SK-N-SH treated with all-trans-retinoic acid at 6 μM for 48 hours (cell line): ENCODE data around the gene SDK1.

Experiments used
- ATAC-seq: fragments of 200-7000 bp; cut with Tn5 transposase; 3 replicates; pipeline ENCODE4 v1.9.1; 2020; ENCODE audit warnings: mild to moderate bottlenecking, moderate library complexity
- ARNTL ChIP-seq: fragments of 450-650 bp; formaldehyde crosslinking; IDR thresholded peaks from 2 replicates; pipeline ENCODE4 v1.5.0; 2020; ENCODE audit warnings: low read depth, mild to moderate bottlenecking, moderate library complexity, borderline replicate concordance
- BACH2 ChIP-seq: fragments of 250-450 bp; sonication (Bioruptor Pico); IDR thresholded peaks from 2 replicates; pipeline ENCODE4 v1.9.0; 2021; ENCODE audit warnings: mild to moderate bottlenecking, borderline replicate concordance
- CREB5 ChIP-seq: fragments of 250-450 bp; sonication (Bioruptor Pico); IDR thresholded peaks from 2 replicates; pipeline ENCODE4 v1.5.1; 2020; ENCODE audit warnings: low read depth, mild to moderate bottlenecking, moderate library complexity
- CSDC2 ChIP-seq: fragments of 250-450 bp; sonication (Bioruptor Pico); IDR thresholded peaks from 2 replicates; pipeline ENCODE4 v1.5.0; 2020; ENCODE audit warnings: mild to moderate bottlenecking, moderate library complexity
- CSRNP3 ChIP-seq: fragments of 250-450 bp; sonication (Bioruptor Pico); IDR thresholded peaks from 2 replicates; pipeline ENCODE4 v1.5.1; 2021; ENCODE audit warnings: mild to moderate bottlenecking, moderate library complexity
- ESRRG ChIP-seq: fragments of 250-450 bp; sonication (Bioruptor Pico); IDR thresholded peaks from 2 replicates; pipeline ENCODE4 v1.6.1; 2021; ENCODE audit warnings: mild to moderate bottlenecking
- GLIS3 ChIP-seq: fragments of 250-450 bp; sonication (Bioruptor Pico); IDR thresholded peaks from 2 replicates; pipeline ENCODE4 v1.5.0; 2020; ENCODE audit warnings: mild to moderate bottlenecking, moderate library complexity
- ISL1 ChIP-seq: fragments of 250-450 bp; sonication (Bioruptor Pico); IDR thresholded peaks from 2 replicates; pipeline ENCODE4 v2.1.2; 2022; ENCODE audit warnings: mild to moderate bottlenecking, moderate library complexity
- OSR1 ChIP-seq: fragments of 250-450 bp; sonication (Bioruptor Pico); IDR thresholded peaks from 2 replicates; pipeline ENCODE4 v1.8.0; 2022; ENCODE audit warnings: moderate library complexity, mild to moderate bottlenecking, inconsistent platforms
- PATZ1 ChIP-seq: fragments of 250-450 bp; sonication (Bioruptor Pico); IDR thresholded peaks from 2 replicates; pipeline ENCODE4 v1.8.0; 2020; ENCODE audit warnings: mild to moderate bottlenecking, moderate library complexity, borderline replicate concordance
- POU6F1 ChIP-seq: fragments of 250-450 bp; sonication (Bioruptor Pico); IDR thresholded peaks from 2 replicates; pipeline ENCODE4 v1.8.0; 2021; ENCODE audit warnings: low read depth, mild to moderate bottlenecking, moderate library complexity, borderline replicate concordance
- PPARA ChIP-seq: fragments of 250-450 bp; sonication (Bioruptor Pico); IDR thresholded peaks from 2 replicates; pipeline ENCODE4 v1.5.0; 2020; ENCODE audit warnings: mild to moderate bottlenecking, borderline replicate concordance
- RARB ChIP-seq: fragments of 250-450 bp; sonication (Bioruptor Pico); IDR thresholded peaks from 2 replicates; pipeline ENCODE4 v1.8.0; 2021; ENCODE audit warnings: mild to moderate bottlenecking, moderate library complexity
- SNAI2 ChIP-seq: fragments of 250-450 bp; sonication (Bioruptor Pico); IDR thresholded peaks from 2 replicates; pipeline ENCODE4 v1.5.0; 2020; ENCODE audit warnings: mild to moderate bottlenecking, moderate library complexity
- TCF4 ChIP-seq: fragments of 250-450 bp; sonication (Bioruptor Pico); IDR thresholded peaks from 2 replicates; pipeline ENCODE4 v1.8.0; 2021; ENCODE audit warnings: mild to moderate bottlenecking, moderate library complexity, borderline replicate concordance
- TOX ChIP-seq: fragments of 250-450 bp; sonication (Bioruptor Pico); IDR thresholded peaks from 2 replicates; pipeline ENCODE4 v1.8.0; 2021; ENCODE audit warnings: mild to moderate bottlenecking, moderate library complexity, borderline replicate concordance
- TSHZ2 ChIP-seq: fragments of 250-450 bp; sonication (Bioruptor Pico); IDR thresholded peaks from 2 replicates; pipeline ENCODE4 v1.5.0; 2020; ENCODE audit warnings: mild to moderate bottlenecking, moderate library complexity
- ZFP3 ChIP-seq: fragments of 250-450 bp; sonication (Bioruptor Pico); IDR thresholded peaks from 2 replicates; pipeline ENCODE4 v1.5.0; 2020; ENCODE audit warnings: mild to moderate bottlenecking, moderate library complexity
- ZFP30 ChIP-seq: fragments of 450-650 bp; formaldehyde crosslinking; IDR thresholded peaks from 2 replicates; pipeline ENCODE4 v1.5.0; 2022; ENCODE audit warnings: mild to moderate bottlenecking, moderate library complexity
- ZNF565 ChIP-seq: fragments of 450-650 bp; formaldehyde crosslinking; conservative IDR thresholded peaks from 2 replicates; pipeline ENCODE4 v1.5.0; 2020; ENCODE audit warnings: low read depth, mild to moderate bottlenecking, moderate library complexity
- ZNF70 ChIP-seq: fragments of 450-650 bp; formaldehyde crosslinking; IDR thresholded peaks from 2 replicates; pipeline ENCODE4 v1.5.0; 2020; ENCODE audit warnings: mild to moderate bottlenecking, moderate library complexity
- ZNF8 ChIP-seq: fragments of 450-650 bp; formaldehyde crosslinking; IDR thresholded peaks from 2 replicates; pipeline ENCODE4 v1.5.0; 2020; ENCODE audit warnings: mild to moderate bottlenecking, moderate library complexity

The SDK1 gene

GRCh38 chr7:3733541-3734140, 432.6 kb downstream of the SDK1 start:
- no peak for TF ChIP-seq PATZ1 (CRISPR knock-in tag)
- no peak for TF ChIP-seq POU6F1 (CRISPR knock-in tag)
- no peak for TF ChIP-seq ARNTL (CRISPR knock-in tag)
- no peak for TF ChIP-seq GLIS3 (CRISPR knock-in tag)
- TF ChIP-seq CREB5 (CRISPR knock-in tag) = no peak
- ATAC-seq = no peak

- no peak for TF ChIP-seq CSDC2 (CRISPR knock-in tag)
- TF ChIP-seq TSHZ2 (CRISPR knock-in tag) = no peak
- TF ChIP-seq BACH2 (CRISPR knock-in tag) = no peak
- TF ChIP-seq POU6F1 (CRISPR knock-in tag) = no peak
- no peak for TF ChIP-seq ZNF565 (CRISPR knock-in tag)
- TF ChIP-seq ZNF8 (CRISPR knock-in tag) = no peak
- no peak for TF ChIP-seq OSR1
- TF ChIP-seq TCF4 = no peak
- TF ChIP-seq ESRRG (CRISPR knock-in tag) = no peak
- no peak for TF ChIP-seq CSRNP3 (CRISPR knock-in tag)
- no peak for TF ChIP-seq ZNF70 (CRISPR knock-in tag)
- TF ChIP-seq ISL1 (CRISPR knock-in tag) = no peak
- TF ChIP-seq ZFP3 = no peak
- TF ChIP-seq SNAI2 (CRISPR knock-in tag) = no peak
- no peak for TF ChIP-seq RARB (CRISPR knock-in tag)
- TF ChIP-seq PPARA = no peak
- TF ChIP-seq TOX (CRISPR knock-in tag) = no peak
- no peak for TF ChIP-seq ARNTL (CRISPR knock-in tag)
- no peak for TF ChIP-seq GLIS3 (CRISPR knock-in tag)
- TF ChIP-seq ZFP30 (CRISPR knock-in tag) = no peak
- no peak for ATAC-seq
These were observed 437.9 kb downstream of the SDK1 start for GRCh38 chr7:3738964-3739363.
